Measurements from ENCODE around the gene HEBP1. TPM values are rescaled to one million over a fixed set of nuclear protein-coding genes. Genes with fewer than 3 reads are reported as not detected.

HEBP1 gene
- total RNA-seq, 1 experiment from 2014 or later, result 6.2 TPM

- ATAC-seq (peak; percentile 74), DNase-seq (peak; percentile 90)
- H4K20me1 ChIP-seq (ENCODE audit: low read length), result no peaks in the 10 kb centered on the region
- CTCF ChIA-PET, result interaction anchor here (0.5 to 1.0 kb wide), 4 partner anchors 18 to 184 kb away, joined by 3 to 5 read pairs (median 4); no protein-coding TSS in a partner anchor
- H3K79me2 ChIP-seq (ENCODE audit: low read length), result no peaks in the 10 kb centered on the region
- TF ChIP-seq, protein P1, sequence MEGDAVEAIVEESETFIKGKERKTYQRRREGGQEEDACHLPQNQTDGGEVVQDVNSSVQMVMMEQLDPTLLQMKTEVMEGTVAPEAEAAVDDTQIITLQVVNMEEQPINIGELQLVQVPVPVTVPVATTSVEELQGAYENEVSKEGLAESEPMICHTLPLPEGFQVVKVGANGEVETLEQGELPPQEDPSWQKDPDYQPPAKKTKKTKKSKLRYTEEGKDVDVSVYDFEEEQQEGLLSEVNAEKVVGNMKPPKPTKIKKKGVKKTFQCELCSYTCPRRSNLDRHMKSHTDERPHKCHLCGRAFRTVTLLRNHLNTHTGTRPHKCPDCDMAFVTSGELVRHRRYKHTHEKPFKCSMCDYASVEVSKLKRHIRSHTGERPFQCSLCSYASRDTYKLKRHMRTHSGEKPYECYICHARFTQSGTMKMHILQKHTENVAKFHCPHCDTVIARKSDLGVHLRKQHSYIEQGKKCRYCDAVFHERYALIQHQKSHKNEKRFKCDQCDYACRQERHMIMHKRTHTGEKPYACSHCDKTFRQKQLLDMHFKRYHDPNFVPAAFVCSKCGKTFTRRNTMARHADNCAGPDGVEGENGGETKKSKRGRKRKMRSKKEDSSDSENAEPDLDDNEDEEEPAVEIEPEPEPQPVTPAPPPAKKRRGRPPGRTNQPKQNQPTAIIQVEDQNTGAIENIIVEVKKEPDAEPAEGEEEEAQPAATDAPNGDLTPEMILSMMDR (conservative IDR thresholded peaks at IDR 0.05; ENCODE audit: low read depth, low read length), result no peak
- TF ChIP-seq EZH2 (IDR thresholded peaks at IDR 0.05; ENCODE audit: low read length, unreplicated experiment), result no peak
- no peak for TF ChIP-seq EZH2phosphoT487 (IDR thresholded peaks at IDR 0.05; ENCODE audit: borderline replicate concordance, low read length)
- POLR2A ChIA-PET (ENCODE audit: unreplicated experiment), result no interaction called here
- peak overlapping the region; percentile 36 for H3K4me2 ChIP-seq (ENCODE audit: low read length)
- peaks cover 34% of the 10 kb centered on the region for H3K4me1 ChIP-seq (ENCODE audit: insufficient read depth, low read length)
- H3K27me3 ChIP-seq (ENCODE audit: low read length), result no peaks in the 10 kb centered on the region
- peak overlapping the region; percentile 72 for H3K27ac ChIP-seq (ENCODE audit: low read length)
- no peak overlapping the region for H3K4me3 ChIP-seq (ENCODE audit: low read length)
- H3K36me3 ChIP-seq (ENCODE audit: low read depth, low read length), result peaks cover 33% of the 10 kb centered on the region
- no TSS peak for BruUV-seq (replicated peaks)
- no peak overlapping the region for H3K9ac ChIP-seq (ENCODE audit: low read length)
- no peaks in the 10 kb centered on the region for H3F3A ChIP-seq (ENCODE audit: low read length, unreplicated experiment)
- H3K9me2 ChIP-seq (replicated peaks; ENCODE audit: low read length), result no peaks in the 10 kb centered on the region
- no peaks in the 10 kb centered on the region for H3K9me3 ChIP-seq (ENCODE audit: low read length)
- H2AFZ ChIP-seq (ENCODE audit: low read length), result no peak overlapping the region
- intact Hi-C loops (cut with micrococcal nuclease), result loop anchor here (1.0 to 5.0 kb wide), 2 partner anchors 60 to 254 kb away; no protein-coding TSS in a partner anchor
Measured at GRCh38 chr12:12976366-12976765, 23.7 kb downstream of the HEBP1 start.

DNA sequence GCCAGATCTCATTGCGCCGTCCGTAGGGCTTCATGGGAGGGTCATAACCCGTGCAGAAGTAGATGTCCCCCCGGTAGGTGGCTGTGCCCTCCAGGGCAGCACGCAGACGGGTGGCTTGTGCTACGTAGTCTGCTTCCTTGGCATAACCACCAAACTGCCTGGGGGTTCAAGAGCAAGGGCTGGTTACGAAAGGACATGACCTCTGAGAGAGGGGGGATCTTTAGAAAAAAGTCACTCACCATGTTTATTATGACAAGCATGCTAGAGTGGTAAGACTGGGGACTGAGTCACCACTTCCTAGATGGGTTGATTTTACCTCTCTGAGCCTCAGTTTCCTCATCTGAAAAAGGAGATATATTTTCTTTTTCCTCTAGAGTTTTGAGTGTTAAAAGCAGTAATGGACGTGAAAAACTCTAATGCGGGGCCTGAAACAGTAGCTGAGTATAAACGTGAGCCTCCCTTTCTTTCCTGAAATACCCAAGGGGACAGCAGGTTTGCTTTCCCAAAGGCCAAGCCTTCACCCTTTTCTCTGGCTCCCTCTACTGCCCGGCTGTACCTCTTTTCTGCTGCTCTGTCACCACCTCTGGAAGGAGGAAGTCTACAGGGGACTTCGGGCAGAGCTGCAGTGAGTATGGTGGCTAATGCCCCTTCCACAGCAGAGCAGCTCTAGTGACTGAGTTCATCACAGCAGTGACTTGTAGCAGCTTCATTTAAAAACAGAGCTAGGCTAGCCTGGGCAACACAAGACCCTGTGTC lies 24.6 kb downstream of the HEBP1 start:
- H3K27ac ChIP-seq (ENCODE audit: low read length), result peak overlapping the region; percentile 72
- peaks cover 31% of the 10 kb centered on the region for H3K36me3 ChIP-seq (ENCODE audit: low read depth, low read length)
- no peaks in the 10 kb centered on the region for H3K9me2 ChIP-seq (replicated peaks; ENCODE audit: low read length)
- no peaks in the 10 kb centered on the region for H3F3A ChIP-seq (ENCODE audit: low read length, unreplicated experiment)
- peak overlapping the region; percentile 36 for H3K4me2 ChIP-seq (ENCODE audit: low read length)
- peak overlapping the region; percentile 16; the same call in 1 of the 2 replicates for H3K9ac ChIP-seq (ENCODE audit: low read length)
- H2AFZ ChIP-seq (ENCODE audit: low read length), result no peak overlapping the region
- TF ChIP-seq, protein P1 (conservative IDR thresholded peaks at IDR 0.05; ENCODE audit: low read depth, low read length), result peak; percentile 69
- TF ChIP-seq EZH2phosphoT487 (IDR thresholded peaks at IDR 0.05; ENCODE audit: borderline replicate concordance, low read length), result no peak
- ChIA-PET CTCF (interaction anchor here (0.9 to 1.0 kb wide), 2 partner anchors 18 to 59 kb away, joined by 4 to 5 read pairs; no protein-coding TSS in a partner anchor), POLR2A (ENCODE audit: unreplicated experiment) (no interaction called here)
- DNase-seq (peak; percentile 53), ATAC-seq (peak; percentile 39; the same call in 1 of the 2 replicates)
- peaks cover 30% of the 10 kb centered on the region for H3K4me1 ChIP-seq (ENCODE audit: insufficient read depth, low read length)
- intact Hi-C loops (cut with micrococcal nuclease), result loop anchor here (1.0 to 5.0 kb wide), 2 partner anchors 59 to 253 kb away; no protein-coding TSS in a partner anchor
- H3K9me3 ChIP-seq (ENCODE audit: low read length), result no peaks in the 10 kb centered on the region
- H4K20me1 ChIP-seq (ENCODE audit: low read length), result no peaks in the 10 kb centered on the region
- no peak overlapping the region; the same call in 1 of the 2 replicates for H3K4me3 ChIP-seq (ENCODE audit: low read length)
- H3K79me2 ChIP-seq (ENCODE audit: low read length), result no peaks in the 10 kb centered on the region
- BruUV-seq (replicated peaks), result no TSS peak
- no peaks in the 10 kb centered on the region for H3K27me3 ChIP-seq (ENCODE audit: low read length)

DNA sequence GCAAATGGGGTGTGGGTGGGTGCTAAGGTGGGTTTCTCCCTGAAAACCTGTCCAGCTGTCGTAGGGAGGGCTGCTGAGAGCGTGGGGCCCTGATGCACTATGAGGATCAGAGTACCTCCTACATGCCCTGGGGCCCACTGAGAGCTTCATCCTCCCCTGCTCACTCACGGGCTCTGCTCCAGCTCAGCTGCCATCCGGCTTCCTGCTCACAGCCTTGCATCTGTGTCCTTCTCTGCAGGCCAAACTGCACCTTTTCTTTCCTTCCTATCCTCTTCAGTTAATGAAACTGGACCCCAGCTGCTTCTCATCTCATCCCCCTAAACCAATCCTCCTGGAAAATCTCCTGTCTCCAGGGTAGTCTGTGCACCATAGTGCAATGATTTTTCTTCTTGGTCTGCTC lies 25.9 kb downstream of the HEBP1 start:
- H3K79me2 ChIP-seq (ENCODE audit: low read length), result no peaks in the 10 kb centered on the region
- ATAC-seq (no peak), DNase-seq (no peak)
- no peaks in the 10 kb centered on the region for H3K27me3 ChIP-seq (ENCODE audit: low read length)
- no peak overlapping the region for H3K27ac ChIP-seq (ENCODE audit: low read length)
- H3K4me3 ChIP-seq (ENCODE audit: low read length), result no peak overlapping the region
- TF ChIP-seq EZH2phosphoT487 (IDR thresholded peaks at IDR 0.05; ENCODE audit: borderline replicate concordance, low read length) (no peak), EZH2 (IDR thresholded peaks at IDR 0.05; ENCODE audit: low read length, unreplicated experiment) (no peak)
- TF ChIP-seq, protein P1 (conservative IDR thresholded peaks at IDR 0.05; ENCODE audit: low read depth, low read length), result no peak
- H3K9me2 ChIP-seq (replicated peaks; ENCODE audit: low read length), result no peaks in the 10 kb centered on the region
- H3K36me3 ChIP-seq (ENCODE audit: low read depth, low read length), result peaks cover 27% of the 10 kb centered on the region
- POLR2A ChIA-PET (ENCODE audit: unreplicated experiment), result no interaction called here
- H3K4me1 ChIP-seq (ENCODE audit: insufficient read depth, low read length), result peaks cover 19% of the 10 kb centered on the region
- no peaks in the 10 kb centered on the region for H3K9me3 ChIP-seq (ENCODE audit: low read length)
- intact Hi-C loops (cut with micrococcal nuclease), result no loop called here
- H3K9ac ChIP-seq (ENCODE audit: low read length), result no peak overlapping the region
- H2AFZ ChIP-seq (ENCODE audit: low read length), result no peak overlapping the region
- no peaks in the 10 kb centered on the region for H3F3A ChIP-seq (ENCODE audit: low read length, unreplicated experiment)
- CTCF ChIA-PET, result no interaction called here
- no peak overlapping the region for H3K4me2 ChIP-seq (ENCODE audit: low read length)
- no TSS peak for BruUV-seq (replicated peaks)
- H4K20me1 ChIP-seq (ENCODE audit: low read length), result no peaks in the 10 kb centered on the region

All from PC-3 (cell line).